PC-3 (cell line): Measurements from ENCODE around the gene BMP2.

ENCODE experiments used
- CTCF ChIP-seq: fragments of 300-600 bp; sonication (generic); conservative IDR thresholded peaks from 2 replicates; pipeline ENCODE4 v1.5.1; 2017; ENCODE audit warnings: antibody characterized with exemption, low read depth, mild to moderate bottlenecking, low read length
- EZH2 ChIP-seq: fragments of 300-600 bp; sonication (generic); IDR thresholded peaks from one replicate; pipeline ENCODE4 v1.6.1; 2017; ENCODE audit warnings: antibody characterized with exemption, mild to moderate bottlenecking, low read length; ENCODE audit not compliant: unreplicated experiment
- EZH2phosphoT487 ChIP-seq: fragments of 300-600 bp; sonication (generic); IDR thresholded peaks from 2 replicates; pipeline ENCODE4 v1.6.1; 2018; ENCODE audit warnings: mild to moderate bottlenecking, antibody characterized with exemption, low read length, borderline replicate concordance

- no peak for TF ChIP-seq CTCF
- no peak for TF ChIP-seq EZH2
- no peak for TF ChIP-seq EZH2phosphoT487
Observed at GRCh38 chr20:6818033-6818808, 50.7 kb downstream of the BMP2 start.
